Adrenal gland (tissue), 12 donors: ENCODE measurements around the gene CYB5R4. TPM values are rescaled to one million over a fixed set of nuclear protein-coding genes. Genes with fewer than 3 reads are reported as not detected.
"Not testable (repeated sequence)": the region's sequence is repeated elsewhere in the genome, so short reads cannot be mapped to it uniquely, and the experiment has no call there.

Experiments
- DNase-seq, 7 donors: peaks; one replicate each; pipeline ENCODE4 v3.0.0-alpha.2; 2019 to 2020
- H3K27ac ChIP-seq, 5 donors: fragments of 200-600 bp; sonication (generic) in 4 of 5; 1 replicate in 3 of 5; 2 replicates in 2 of 5; pipeline versions ENCODE4 v1.5.1 to v1.8.0; 2016 to 2020; ENCODE audit warnings: mild to moderate bottlenecking in 1 of 5
- H3K27me3 ChIP-seq: fragments of 200-600 bp; 2 replicates; pipeline ENCODE4 v1.8.0; 2021
- H3K36me3 ChIP-seq, 2 donors: fragments of 200-600 bp; replicated peaks in 1 of 2; 1 replicate in 1 of 2; 2 replicates in 1 of 2; pipeline versions ENCODE4 v1.5.1 to v1.8.0; 2018 to 2022
- H3K4me1 ChIP-seq, 2 donors: fragments of 200-600 bp; replicated peaks in 1 of 2; 1 replicate in 1 of 2; 2 replicates in 1 of 2; pipeline versions ENCODE4 v1.5.1 to v1.8.0; 2018 to 2021
- H3K4me3 ChIP-seq, 4 donors: fragments of 200-600 bp; sonication (generic) in 3 of 4; one replicate each; pipeline ENCODE4 v1.5.1; 2016 to 2018
- H3K9me3 ChIP-seq, 3 donors: fragments of 200-600 bp; sonication (generic) in 1 of 3; replicated peaks in 1 of 3; 1 replicate in 2 of 3; 2 replicates in 1 of 3; pipeline versions ENCODE4 v1.5.1 to v1.8.0; 2016 to 2021
- POLR2A ChIP-seq, 2 donors: fragments of 450-650 bp; IDR thresholded peaks; one replicate each; pipeline ENCODE4 v1.6.1; 2017; ENCODE audit warnings: antibody characterized with exemption in 2 of 2, mild to moderate bottlenecking in 2 of 2, moderate library complexity in 1 of 2
- WGBS, 4 donors: extraction: QIAGEN DNeasy Blood & Tissue Kit in 2 of 4; methylation state at CpG; one replicate each; pipeline versions ENCODE4 v1.1.5 to v1.1.7; 2013 to 2017; 5-methylcytosine and 5-hydroxymethylcytosine counted together
- intact Hi-C, 2 donors: fragments of 100-400 bp; cut with DNase I; formaldehyde crosslinking; loops; one replicate each; pipeline versions ENCODE4 v1.14.1 to v1.15.0; 2022 to 2023
- polyA plus RNA-seq, 3 donors: library from polyadenylated mRNA; stranded (reverse); fragments of 200-250 nt in 2 of 3; fragments of 350-450 nt in 1 of 3; fragmentation: Illumina TruSeq in 1 of 3; extraction: RNeasy Lipid Tissue Mini Kit (QIAGEN cat#74804) in 1 of 3; gene quantifications; one replicate each; pipeline ENCODE4 v1.2.3, GENCODE V29; 2013 to 2014
- total RNA-seq, 9 donors: library from RNA; depleted of rRNA in 4 of 9; stranded (reverse); fragments of >200 nt in 4 of 9; fragments of 120-200 nt in 1 of 9; fragmentation: NEBNext Ultra II Directional in 1 of 9; extraction: Animal tissue kit (Norgen Biotek cat#: 25700) in 1 of 9; gene quantifications; one replicate each; pipeline versions ENCODE4 v1.1.0 to v1.2.4, GENCODE V29; 2013 to 2023
- TF ChIP-seq, protein P1 (sequence below), 6 experiments: fragments of 450-650 bp in 4 of 6; fragments of 200-600 bp in 2 of 6; sonication (generic) in 1 of 6; IDR thresholded peaks; 1 replicate in 5 of 6; 2 replicates in 1 of 6; pipeline versions ENCODE4 v1.5.1 to v1.8.0; 2016 to 2021; ENCODE audit warnings: antibody characterized with exemption in 6 of 6, mild to moderate bottlenecking in 2 of 6, moderate library complexity in 1 of 6
- donor health status: healthy with polysubstance abuse.
- donor health status: Bipolar disorder and iron deficiency.
- donor health status: DM: yes; HTN: yes; CAD: no.
- donor health status: DM: no; HTN: no; CAD: no.
- donor health status: DM: no; HTN: no; CAD: no.
- donor health status: DM: yes; HTN: yes; CAD: no.

Gene CYB5R4
- total and polyA plus RNA-seq, 12 donors: 1.3 to 22.0 (median 11.0) TPM

DNA sequence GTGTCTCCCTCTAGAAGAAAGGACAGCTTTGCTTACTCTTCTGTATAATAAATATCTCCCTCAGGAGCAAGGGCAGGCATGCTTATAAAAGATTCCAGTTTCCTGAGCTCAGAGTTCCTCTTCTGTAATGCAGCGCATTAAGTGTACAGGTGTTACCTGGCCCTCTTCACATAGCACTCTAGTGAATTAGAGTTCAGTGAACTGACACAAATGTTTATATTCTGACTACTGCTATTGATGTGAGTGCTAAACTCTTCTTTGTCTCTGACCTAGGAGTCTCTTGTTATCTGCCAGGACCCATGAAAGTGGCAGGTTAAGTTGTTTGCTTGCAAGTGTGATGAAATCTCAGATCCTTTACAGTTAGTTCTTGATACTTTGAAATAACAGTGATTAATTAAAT lies 33.5 kb downstream of the CYB5R4 start:
- peaks cover 0 to 5% of the 10 kb centered on the region in 2 donors for H3K4me1 ChIP-seq
- intact Hi-C loops: no loop called here
- WGBS, 4 donors: 88 to 98% (median 94%) methylated on average over 1 of the region's 1 CpG

GRCh38 chr6:83897094-83897493 lies 37.6 kb downstream of the CYB5R4 start:
- WGBS, 4 donors: 96 to 100% methylated on average over 1 to 2 of the region's 2 CpGs; no CpG with 5 or more reads in 2 of the 4 donors
- H3K4me3 ChIP-seq, H3K27me3 ChIP-seq, DNase-seq, H3K9me3 ChIP-seq, H3K4me1 ChIP-seq, H3K36me3 ChIP-seq, intact Hi-C loops, H3K27ac ChIP-seq: not testable (repeated sequence)

More for the DNA sequence above, 33.5 kb downstream of the CYB5R4 start:
- DNase-seq: no peak
- Histone ChIP-seq H3K9me3 (no peaks in the 10 kb centered on the region), H3K36me3 (no peaks in the 10 kb centered on the region), H3K27ac (no peak overlapping the region), H3K4me3 (no peak overlapping the region), H3K27me3 (no peaks in the 10 kb centered on the region)
- no peak for TF ChIP-seq POLR2A (IDR thresholded peaks at IDR 0.05)
- TF ChIP-seq, protein P1, sequence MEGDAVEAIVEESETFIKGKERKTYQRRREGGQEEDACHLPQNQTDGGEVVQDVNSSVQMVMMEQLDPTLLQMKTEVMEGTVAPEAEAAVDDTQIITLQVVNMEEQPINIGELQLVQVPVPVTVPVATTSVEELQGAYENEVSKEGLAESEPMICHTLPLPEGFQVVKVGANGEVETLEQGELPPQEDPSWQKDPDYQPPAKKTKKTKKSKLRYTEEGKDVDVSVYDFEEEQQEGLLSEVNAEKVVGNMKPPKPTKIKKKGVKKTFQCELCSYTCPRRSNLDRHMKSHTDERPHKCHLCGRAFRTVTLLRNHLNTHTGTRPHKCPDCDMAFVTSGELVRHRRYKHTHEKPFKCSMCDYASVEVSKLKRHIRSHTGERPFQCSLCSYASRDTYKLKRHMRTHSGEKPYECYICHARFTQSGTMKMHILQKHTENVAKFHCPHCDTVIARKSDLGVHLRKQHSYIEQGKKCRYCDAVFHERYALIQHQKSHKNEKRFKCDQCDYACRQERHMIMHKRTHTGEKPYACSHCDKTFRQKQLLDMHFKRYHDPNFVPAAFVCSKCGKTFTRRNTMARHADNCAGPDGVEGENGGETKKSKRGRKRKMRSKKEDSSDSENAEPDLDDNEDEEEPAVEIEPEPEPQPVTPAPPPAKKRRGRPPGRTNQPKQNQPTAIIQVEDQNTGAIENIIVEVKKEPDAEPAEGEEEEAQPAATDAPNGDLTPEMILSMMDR (IDR thresholded peaks at IDR 0.05): no peak

- H3K27me3 ChIP-seq: no peaks in the 10 kb centered on the region
- TF ChIP-seq, protein P1 (IDR thresholded peaks at IDR 0.05): no peak
- TF ChIP-seq POLR2A (IDR thresholded peaks at IDR 0.05): no peak
- no peak overlapping the region for H3K4me3 ChIP-seq
- H3K9me3 ChIP-seq: peaks cover 0 to 6% (median 4%) of the 10 kb centered on the region in 3 donors
- 68 to 87% (median 77%) methylated on average over 1 of the region's 1 CpG for WGBS, 4 donors
- intact Hi-C loops: no loop called here
- no peaks in the 10 kb centered on the region for H3K4me1 ChIP-seq
- no peak for DNase-seq
- no peak overlapping the region for H3K27ac ChIP-seq
- H3K36me3 ChIP-seq: no peaks in the 10 kb centered on the region
Observed at GRCh38 chr6:83901624-83902023, 42.1 kb downstream of the CYB5R4 start.

DNA sequence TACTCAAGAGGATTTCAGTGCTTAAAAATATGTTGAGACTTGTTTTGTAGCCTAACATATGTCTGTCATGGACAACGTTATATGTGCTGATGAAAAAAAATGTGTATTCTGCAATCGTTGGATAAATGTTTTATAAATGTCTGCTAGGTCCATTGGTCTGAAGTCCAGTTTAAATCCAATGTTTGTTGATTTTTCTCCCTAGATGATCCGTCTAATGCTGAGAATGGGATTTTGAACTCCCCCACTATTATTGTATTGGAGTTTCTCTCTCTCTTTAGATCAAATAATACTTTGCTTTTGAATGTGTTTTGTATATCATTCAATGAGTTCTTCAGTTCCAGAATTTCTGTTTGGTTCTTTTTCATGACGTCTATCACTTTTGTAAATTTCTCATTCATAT lies 44.9 kb downstream of the CYB5R4 start:
- Histone ChIP-seq H3K27ac (no peak overlapping the region), H3K4me1 (no peaks in the 10 kb centered on the region), H3K36me3 (no peaks in the 10 kb centered on the region), H3K27me3 (no peaks in the 10 kb centered on the region), H3K9me3 (peaks cover 0 to 6% (median 4%) of the 10 kb centered on the region in 3 donors), H3K4me3 (no peak overlapping the region)
- no peak for TF ChIP-seq POLR2A (IDR thresholded peaks at IDR 0.05)
- TF ChIP-seq, protein P1 (IDR thresholded peaks at IDR 0.05): no peak
- intact Hi-C loops: no loop called here
- no peak for DNase-seq
- WGBS, 4 donors: 91 to 95% (median 94%) methylated on average over 4 of the region's 4 CpGs

DNA sequence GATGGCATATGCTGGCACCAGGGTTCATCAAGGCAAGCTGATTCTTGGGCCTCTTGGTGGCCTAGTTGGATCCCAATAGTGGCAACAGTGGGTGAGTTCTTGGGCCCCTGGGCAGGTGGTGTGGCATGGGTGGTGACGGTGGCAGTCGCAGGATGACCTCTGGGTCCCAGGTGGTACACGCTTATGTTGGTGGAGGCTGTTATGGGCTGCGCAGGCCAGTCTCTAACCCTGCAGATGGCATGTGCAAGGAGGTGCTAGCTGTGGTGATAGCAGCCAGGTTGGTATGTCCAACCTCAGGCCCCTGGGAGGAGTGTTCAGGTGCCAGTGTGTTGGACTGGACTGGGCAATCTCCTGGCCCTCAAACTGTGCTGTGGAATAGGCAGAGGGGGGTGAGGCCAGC lies 46.2 kb downstream of the CYB5R4 start:
- Histone ChIP-seq H3K27ac (no peak overlapping the region), H3K4me3 (no peak overlapping the region), H3K27me3 (no peaks in the 10 kb centered on the region), H3K9me3 (peaks cover 0 to 6% (median 4%) of the 10 kb centered on the region in 3 donors), H3K4me1 (no peaks in the 10 kb centered on the region), H3K36me3 (no peaks in the 10 kb centered on the region)
- 95 to 100% (median 97%) methylated on average over 2 to 4 of the region's 4 CpGs; no CpG with 5 or more reads in 1 of the 4 donors for WGBS, 4 donors
- DNase-seq: no peak
- TF ChIP-seq, protein P1 (IDR thresholded peaks at IDR 0.05): no peak
- no peak for TF ChIP-seq POLR2A (IDR thresholded peaks at IDR 0.05)
- intact Hi-C loops: no loop called here

- not testable (repeated sequence) for H3K27me3 ChIP-seq
Observed at GRCh38 chr6:83907623-83908390, 48.3 kb downstream of the CYB5R4 start.

More at GRCh38 chr6:83907623-83908390, 48.3 kb downstream of the CYB5R4 start:
- H3K27ac ChIP-seq, H3K9me3 ChIP-seq, H3K4me1 ChIP-seq, DNase-seq, H3K4me3 ChIP-seq, intact Hi-C loops, H3K36me3 ChIP-seq: not testable (repeated sequence)
- WGBS, 4 donors: 90 to 93% (median 92%) methylated on average over 5 of the region's 5 CpGs
